Epidermal melanocyte (primary cell): ENCODE measurements around the gene GATB.

Experiments
- DNase-seq: peaks from one replicate; pipeline ENCODE4 v3.0.0; 2011; ENCODE audit warnings: low spot score; ENCODE audit not compliant: insufficient read length

Gene GATB

DNA sequence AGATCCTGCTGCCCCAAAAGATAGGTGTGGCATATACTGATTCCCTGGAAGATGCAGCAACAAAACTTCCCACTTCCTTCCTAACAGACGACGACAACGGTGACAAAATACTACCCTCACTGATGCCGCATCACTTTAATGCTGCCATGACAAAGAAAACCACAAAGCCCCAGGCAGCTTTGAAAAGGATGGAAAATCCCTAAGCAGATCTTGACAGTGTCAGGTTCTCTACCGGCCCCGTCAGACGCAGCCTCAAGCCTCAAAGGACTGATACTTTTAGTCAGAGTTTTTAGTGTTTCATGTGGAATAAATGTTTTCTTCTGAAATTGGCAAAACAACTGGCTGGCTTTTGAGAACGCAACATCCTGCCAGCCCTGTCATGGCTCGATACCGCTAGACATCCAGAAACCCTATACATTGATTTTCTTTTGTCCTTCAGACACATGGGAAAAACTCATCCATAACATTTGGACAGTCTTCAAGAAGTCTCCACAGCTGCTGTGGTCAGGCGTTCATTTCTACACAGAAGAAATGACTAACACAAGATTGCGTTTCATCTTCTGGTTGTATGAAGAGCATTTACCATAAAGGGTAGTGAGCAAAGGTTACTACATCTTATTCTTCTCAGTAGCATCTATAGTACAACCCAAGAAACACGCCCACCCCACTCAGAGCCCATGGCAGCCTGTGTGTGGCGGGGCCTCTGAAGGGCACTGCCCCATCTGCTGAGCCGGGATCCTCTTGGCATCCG lies 60.1 kb downstream of the GATB start:
- no peak for DNase-seq

- no peak for DNase-seq
Measured at GRCh38 chr4:151698213-151698612, 62.6 kb downstream of the GATB start.

DNA sequence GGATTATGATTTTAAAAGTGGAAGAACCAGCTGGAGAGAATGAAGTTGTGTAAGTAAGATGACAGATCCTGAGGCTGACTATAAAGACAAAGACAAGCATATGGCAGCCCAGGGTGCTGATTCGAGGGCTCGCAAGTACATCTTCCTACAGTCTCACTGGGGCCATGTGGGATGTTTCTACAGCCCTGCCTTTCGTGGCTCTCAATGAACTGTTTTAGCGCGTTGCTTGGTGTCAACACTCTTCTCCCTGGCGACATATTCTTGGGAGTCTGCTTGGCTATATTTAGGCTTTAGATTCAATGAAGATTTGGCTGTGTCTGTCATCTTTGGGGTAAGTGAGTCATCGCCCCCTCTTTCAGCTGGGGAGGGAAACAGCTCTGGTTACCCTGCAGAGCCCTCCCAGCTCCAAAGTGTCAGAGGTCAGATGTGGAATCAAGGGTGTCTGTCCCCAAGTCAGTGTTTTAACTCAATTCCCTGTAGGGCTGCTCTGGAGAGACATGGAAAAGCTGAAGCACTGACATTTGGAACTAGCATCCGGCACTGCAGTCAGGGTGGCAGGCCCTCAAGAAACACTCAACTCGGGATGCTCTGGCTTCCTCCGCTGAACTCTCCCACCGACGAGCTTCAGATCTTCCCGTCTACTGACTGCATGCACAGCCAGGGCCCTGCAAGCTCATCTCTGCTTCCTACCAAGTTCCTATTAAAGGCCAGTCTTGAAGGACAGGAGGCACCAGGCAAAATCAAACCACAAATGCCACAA lies 65.7 kb downstream of the GATB start:
- DNase-seq: no peak

GRCh38 chr4:151692821-151693673 lies 67.8 kb downstream of the GATB start:
- DNase-seq: no peak

GRCh38 chr4:151692443-151692782 lies 68.4 kb downstream of the GATB start:
- DNase-seq: no peak

GRCh38 chr4:151691639-151692442 lies 69.0 kb downstream of the GATB start:
- DNase-seq: no peak

DNA sequence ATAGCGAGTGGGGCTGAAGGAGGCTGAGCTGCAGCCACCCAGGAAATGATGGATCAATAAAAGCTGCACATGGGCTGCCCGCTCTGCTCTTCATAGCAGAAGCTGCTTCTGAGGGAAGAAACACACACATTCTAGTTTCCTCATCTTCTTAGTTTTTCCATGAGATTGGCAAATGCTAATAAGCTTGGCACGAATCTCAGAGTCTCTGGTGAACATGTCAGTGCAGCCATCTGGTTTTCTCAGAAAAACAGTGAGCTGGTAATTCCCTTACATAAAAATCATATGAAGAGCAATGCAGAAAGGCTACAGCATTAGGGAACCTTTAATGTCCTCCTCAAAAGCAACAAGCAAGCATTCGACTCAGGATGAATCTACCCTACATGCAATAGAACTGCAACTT lies 69.9 kb downstream of the GATB start:
- no peak for DNase-seq

DNA sequence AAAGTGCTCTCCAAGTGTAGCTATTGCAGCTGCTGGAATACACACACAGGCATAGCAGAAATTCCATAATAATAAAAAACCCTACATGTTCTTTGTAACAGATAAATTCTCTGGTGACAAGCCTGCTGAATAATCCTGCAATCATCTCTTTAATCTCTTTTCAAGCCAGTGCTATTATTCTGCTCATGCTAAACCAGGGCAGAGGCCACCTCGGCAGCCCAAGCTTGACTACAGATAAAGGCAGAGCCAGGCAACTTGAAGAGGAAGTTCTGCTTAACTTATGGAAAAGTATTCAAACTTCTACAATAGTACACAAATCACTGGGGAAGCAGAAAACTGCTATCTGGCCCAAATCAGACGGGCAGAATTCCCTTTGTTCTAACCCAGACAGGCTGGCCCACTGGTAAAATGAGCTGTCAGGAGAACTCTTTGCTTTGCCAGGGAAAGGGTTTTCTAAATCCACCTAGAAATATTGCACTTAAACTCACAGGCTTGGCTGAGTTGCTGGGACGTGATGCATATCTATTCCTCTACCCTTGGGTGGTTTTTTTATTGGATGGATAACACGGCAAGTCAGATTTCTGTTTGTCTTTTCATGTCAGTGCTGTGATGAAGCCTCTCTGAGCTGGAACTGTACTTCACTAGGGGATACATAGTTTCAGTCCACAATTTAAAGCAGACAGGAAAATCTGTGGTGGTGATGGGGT lies 70.5 kb downstream of the GATB start:
- DNase-seq: no peak

DNA sequence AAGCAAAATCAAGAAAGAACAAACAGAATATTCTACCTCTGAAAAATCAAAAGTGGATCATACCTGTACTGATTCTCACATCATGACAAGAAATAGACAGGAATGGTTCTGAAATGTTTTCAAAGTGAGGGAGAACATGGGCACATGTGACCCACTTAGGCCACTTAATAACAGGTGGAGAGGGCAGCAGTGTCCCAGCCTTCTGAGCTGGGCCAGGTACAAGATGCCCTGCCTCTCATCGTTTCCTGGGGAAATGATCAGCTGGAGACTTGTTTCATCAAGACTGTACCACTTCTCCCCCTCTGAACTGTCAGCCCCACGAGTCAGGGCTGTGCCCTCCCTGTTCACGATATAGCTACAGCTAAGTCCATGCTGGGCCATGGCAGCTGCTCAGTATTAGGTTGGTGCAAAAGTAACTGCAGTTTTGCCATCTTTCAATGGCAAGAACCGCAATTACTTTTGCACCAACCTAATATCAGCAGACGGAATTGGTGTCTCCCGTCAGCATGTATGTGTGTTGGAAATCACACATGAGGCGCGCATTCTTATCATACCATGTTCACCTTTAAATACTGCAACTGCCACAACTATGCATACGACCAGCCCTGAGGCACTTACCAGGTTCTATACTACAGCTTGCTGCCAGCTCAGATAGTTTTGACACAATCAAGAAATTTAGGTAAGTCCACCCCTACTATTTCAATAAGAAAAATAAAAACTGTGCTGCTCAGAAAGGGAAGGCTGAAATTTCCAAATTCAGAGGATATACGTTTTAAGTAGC lies 71.4 kb downstream of the GATB start:
- no peak for DNase-seq

- no peak for DNase-seq
Measured at GRCh38 chr4:151688785-151689043, 72.1 kb downstream of the GATB start.

DNA sequence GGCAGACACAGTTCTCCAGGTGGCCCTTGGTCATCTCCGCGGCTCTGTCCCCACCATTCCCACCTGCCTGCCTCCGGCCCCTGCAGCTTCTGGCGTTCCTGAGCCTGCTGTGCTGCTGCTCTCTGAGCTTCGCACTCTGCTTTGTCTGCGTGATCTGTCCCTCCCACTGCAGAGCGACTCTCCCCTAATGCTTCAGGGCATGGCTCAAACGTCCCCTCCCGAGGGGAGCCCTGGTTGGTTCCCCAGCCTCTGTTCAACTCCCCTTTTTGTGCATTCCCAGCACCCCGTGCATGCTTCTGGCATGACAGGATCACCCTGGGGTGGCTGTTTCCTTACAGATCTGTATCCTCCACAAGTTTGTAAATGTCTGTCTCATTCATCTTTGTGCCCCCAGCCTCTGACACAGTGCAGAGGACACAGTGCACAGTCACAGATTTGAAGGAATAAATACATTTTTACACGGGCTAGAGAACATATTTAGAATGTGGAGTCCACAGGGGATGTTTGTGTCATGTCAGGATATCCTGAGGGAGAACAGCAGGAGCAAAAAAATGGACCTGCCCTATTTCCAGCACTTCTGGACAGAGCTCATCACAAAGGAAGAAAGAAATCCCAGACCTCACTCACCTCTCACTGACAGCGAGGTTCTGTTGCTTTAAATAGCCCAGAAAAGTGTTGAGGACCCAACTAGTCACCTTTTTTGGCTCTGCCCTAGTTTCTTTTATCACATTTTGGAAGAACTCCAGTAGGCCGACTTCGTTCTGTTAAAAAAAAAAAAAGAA lies 72.6 kb downstream of the GATB start:
- DNase-seq: no peak

DNA sequence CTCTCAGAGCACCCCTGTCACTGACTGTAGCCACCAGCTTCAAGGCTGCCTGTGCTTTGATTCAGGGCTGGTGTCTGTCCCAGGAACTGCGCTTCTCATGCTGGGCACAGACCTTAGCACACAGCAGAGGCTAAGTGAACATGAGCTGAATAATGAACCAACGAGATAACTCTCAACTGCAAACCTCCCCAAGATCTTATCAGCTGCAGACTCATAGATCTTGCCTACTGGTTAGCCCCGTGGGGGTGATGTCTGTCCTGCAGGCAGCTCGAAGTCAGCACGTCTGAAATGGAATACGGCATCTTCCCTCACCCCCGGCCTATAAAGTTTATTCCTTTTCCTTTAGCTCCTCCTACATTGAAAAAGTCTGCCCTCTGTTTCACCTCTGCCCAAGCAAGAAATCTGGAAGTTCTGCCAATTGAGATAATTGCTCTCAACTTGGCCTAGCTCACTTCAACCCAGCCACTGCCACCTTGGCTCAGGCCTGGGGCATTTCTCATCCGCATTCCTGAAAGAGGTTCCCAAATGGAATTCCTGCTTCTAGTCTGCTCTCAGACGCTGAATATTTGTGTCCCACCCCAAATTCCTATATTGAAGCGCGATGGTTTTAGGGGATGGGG lies 73.7 kb downstream of the GATB start:
- no peak for DNase-seq

- no peak for DNase-seq
Measured at GRCh38 chr4:151685303-151685702, 75.5 kb downstream of the GATB start.

- DNase-seq: no peak
Measured at GRCh38 chr4:151681085-151681484, 79.7 kb downstream of the GATB start.

DNA sequence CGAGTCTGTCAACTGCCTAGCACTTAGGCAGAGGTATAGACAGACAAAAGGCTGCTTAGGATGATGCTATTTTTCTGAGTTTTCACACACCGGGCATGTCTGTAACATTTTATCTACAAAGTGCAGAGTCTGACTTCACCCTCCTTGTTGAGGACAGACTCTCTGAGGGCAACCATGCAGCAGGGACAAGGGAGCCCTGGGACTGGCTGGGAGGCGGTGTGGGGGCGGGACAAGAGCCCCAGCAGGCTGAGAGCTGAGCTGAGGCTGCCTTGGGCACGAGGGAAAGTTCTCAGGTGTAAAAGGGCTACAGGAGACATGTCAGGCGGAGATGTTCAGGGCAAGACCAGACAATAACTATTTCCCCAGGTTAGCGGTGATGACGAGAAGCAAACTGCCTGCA lies 81.6 kb downstream of the GATB start:
- no peak for DNase-seq

DNA sequence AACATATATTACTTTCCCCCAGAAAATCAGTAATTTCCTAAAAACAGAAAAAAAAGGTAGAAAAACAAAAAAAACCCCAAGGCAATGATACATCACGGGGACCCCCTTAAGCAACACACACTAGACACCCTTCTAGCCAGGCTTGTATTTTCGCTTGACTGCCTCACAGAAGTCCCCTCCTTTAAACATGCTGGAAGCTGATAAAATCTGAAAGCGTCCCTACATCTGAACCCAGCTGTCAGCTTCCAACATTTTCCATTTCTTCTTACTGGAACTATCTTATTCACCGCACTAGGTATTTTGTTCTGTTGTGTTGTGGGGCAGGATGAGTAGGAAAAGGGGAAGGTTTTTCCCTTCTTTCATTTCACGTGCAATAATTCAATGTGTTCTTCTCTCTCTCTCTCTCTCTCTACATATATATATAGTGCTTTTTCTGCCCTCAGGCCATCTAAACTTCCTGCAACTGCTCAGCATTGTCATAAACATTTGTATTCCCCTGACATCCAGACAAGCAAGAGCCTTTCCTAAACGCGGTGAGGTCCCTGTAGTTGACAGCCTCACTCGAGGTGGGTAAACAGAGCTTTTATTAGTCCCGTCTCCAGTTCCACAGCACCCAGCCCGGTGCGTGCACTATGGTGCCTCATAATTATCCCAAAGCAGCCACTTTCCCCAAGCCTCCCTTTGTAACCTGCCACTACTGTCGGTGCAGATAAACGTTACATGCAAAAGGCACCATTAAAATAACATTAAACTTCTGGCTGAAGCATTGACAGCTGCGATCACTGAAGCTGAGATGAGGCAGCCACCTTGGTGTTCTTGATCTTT lies 82.5 kb downstream of the GATB start:
- DNase-seq: no peak

DNA sequence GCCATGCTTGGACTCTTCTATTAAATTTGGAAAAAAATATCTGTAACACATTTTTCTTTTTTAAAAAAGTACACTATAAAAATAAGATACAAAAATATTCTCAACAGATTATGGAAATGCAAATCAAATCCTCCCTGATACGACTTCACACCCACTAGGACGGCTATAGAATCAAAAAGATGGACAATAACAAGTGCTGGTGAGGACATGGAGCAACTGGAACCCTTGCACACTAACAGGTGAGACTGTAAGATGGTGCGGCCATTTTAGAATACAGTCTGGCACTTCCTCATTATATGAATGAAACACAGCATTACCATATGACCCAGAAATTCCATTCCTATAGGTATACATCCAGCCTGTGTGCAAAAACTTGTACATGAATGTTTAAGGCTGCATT lies 83.6 kb downstream of the GATB start:
- no peak for DNase-seq

DNA sequence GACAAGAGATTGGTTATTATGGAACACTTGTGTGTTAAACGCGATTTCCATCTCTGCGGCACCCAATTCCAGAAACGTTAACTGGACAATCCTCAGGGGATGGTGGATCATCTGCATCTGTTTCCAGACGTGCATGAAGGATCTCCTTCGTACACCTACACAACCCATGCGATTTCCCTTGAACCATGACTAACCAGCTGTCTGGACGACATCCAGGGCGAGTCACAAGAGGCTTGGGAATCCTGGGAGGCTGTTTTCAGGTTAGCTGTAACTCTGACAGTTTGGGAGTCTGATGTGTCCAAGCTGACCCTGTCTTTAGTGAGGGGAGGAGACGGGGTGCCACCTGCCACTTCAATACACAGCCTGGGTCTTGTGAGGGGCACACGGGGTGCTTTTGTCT lies 84.5 kb downstream of the GATB start:
- no peak for DNase-seq
